ENCODE measurements around the gene RELB.

RELB gene

GRCh38 chr19:45023048-45023447 is 21.8 kb downstream of the RELB start:
- no peak for ATAC-seq
- no peak for TF ChIP-seq ESRRG (CRISPR knock-in tag; IDR thresholded peaks at IDR 0.05)
- TF ChIP-seq ZFP30 (CRISPR knock-in tag; IDR thresholded peaks at IDR 0.05), result no peak
- no peak for TF ChIP-seq CREB5 (CRISPR knock-in tag; IDR thresholded peaks at IDR 0.05; ENCODE audit: low read depth)
- TF ChIP-seq POU6F1 (CRISPR knock-in tag; IDR thresholded peaks at IDR 0.05; ENCODE audit: borderline replicate concordance, low read depth), result no peak
- no peak for TF ChIP-seq PPARA (CRISPR knock-in tag; IDR thresholded peaks at IDR 0.05; ENCODE audit: borderline replicate concordance)
- TF ChIP-seq SNAI2 (CRISPR knock-in tag; IDR thresholded peaks at IDR 0.05), result no peak
- no peak for TF ChIP-seq PATZ1 (CRISPR knock-in tag; IDR thresholded peaks at IDR 0.05; ENCODE audit: borderline replicate concordance)
- no peak for TF ChIP-seq ZNF565 (CRISPR knock-in tag; conservative IDR thresholded peaks at IDR 0.05; ENCODE audit: low read depth)
- no peak for TF ChIP-seq RARB (CRISPR knock-in tag; IDR thresholded peaks at IDR 0.05)
- no peak for TF ChIP-seq OSR1 (CRISPR knock-in tag; IDR thresholded peaks at IDR 0.05)

DNA sequence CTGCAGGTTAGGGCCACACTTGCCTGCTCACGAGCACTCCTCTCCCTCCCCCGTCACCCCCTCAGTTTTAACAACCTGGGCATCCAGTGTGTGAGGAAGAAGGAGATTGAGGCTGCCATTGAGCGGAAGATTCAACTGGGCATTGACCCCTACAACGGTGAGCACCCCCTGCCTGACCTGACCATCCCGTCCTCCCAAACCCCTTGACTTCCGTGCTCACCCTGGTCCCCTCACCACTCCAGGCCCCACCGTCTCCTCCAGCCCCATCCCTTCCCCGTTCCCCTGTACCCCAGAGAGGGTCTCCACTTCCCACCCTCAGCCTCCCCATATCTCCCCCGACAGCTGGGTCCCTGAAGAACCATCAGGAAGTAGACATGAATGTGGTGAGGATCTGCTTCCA is 24.0 kb downstream of the RELB start:
- TF ChIP-seq ZC3H10 (CRISPR knock-in tag; IDR thresholded peaks at IDR 0.05), result no peak
- TF ChIP-seq TSHZ2 (CRISPR knock-in tag; IDR thresholded peaks at IDR 0.05), result no peak
- TF ChIP-seq PATZ1 (CRISPR knock-in tag; IDR thresholded peaks at IDR 0.05; ENCODE audit: borderline replicate concordance), result no peak
- no peak for TF ChIP-seq ARNTL (CRISPR knock-in tag; IDR thresholded peaks at IDR 0.05; ENCODE audit: borderline replicate concordance, low read depth)
- no peak for TF ChIP-seq CREB5 (CRISPR knock-in tag; IDR thresholded peaks at IDR 0.05; ENCODE audit: low read depth)
- TF ChIP-seq ZNF8 (CRISPR knock-in tag; IDR thresholded peaks at IDR 0.05), result no peak
- TF ChIP-seq POU6F1 (CRISPR knock-in tag; IDR thresholded peaks at IDR 0.05; ENCODE audit: borderline replicate concordance, low read depth), result no peak
- no peak for TF ChIP-seq CSRNP3 (CRISPR knock-in tag; IDR thresholded peaks at IDR 0.05)
- no peak for TF ChIP-seq ZFP30 (CRISPR knock-in tag; IDR thresholded peaks at IDR 0.05)
- TF ChIP-seq ZFP3 (CRISPR knock-in tag; IDR thresholded peaks at IDR 0.05), result no peak
- TF ChIP-seq GLIS3 (CRISPR knock-in tag; IDR thresholded peaks at IDR 0.05), result no peak
- no peak for TF ChIP-seq ZNF565 (CRISPR knock-in tag; conservative IDR thresholded peaks at IDR 0.05; ENCODE audit: low read depth)
- no peak for TF ChIP-seq RARB (CRISPR knock-in tag; IDR thresholded peaks at IDR 0.05)
- TF ChIP-seq TOX (CRISPR knock-in tag; IDR thresholded peaks at IDR 0.05; ENCODE audit: borderline replicate concordance), result no peak
- no peak for TF ChIP-seq CSDC2 (CRISPR knock-in tag; IDR thresholded peaks at IDR 0.05)
- no peak for ATAC-seq

Data from SK-N-SH treated with all-trans-retinoic acid at 6 μM for 48 hours (cell line).